Trophoblast cell (in vitro differentiated cells and primary cell): Measurements from ENCODE around the gene SMG6.

Experiments
- DNase-seq, 2 donors: peaks; one replicate each; pipeline ENCODE4 v3.0.0-alpha.2; 2016
- H2AFZ ChIP-seq: 2 replicates; pipeline ENCODE4 v1.6.1; 2013; ENCODE audit warnings: low read length, moderate library complexity, mild to moderate bottlenecking; ENCODE audit not compliant: insufficient read depth, poor library complexity
- H2AK5ac ChIP-seq: 2 replicates; pipeline ENCODE4 v1.6.1; 2013; ENCODE audit warnings: mild to moderate bottlenecking, low read length
- H2BK120ac ChIP-seq: 2 replicates; pipeline ENCODE4 v1.6.1; 2013; ENCODE audit warnings: low read length, mild to moderate bottlenecking, moderate library complexity; ENCODE audit not compliant: insufficient read depth, poor library complexity
- H2BK12ac ChIP-seq: 2 replicates; pipeline ENCODE4 v1.6.1; 2013; ENCODE audit warnings: mild to moderate bottlenecking, low read length, moderate library complexity
- H2BK5ac ChIP-seq: 2 replicates; pipeline ENCODE4 v1.6.1; 2013; ENCODE audit warnings: low read length, low read depth, moderate library complexity, mild to moderate bottlenecking; ENCODE audit not compliant: poor library complexity
- H3K14ac ChIP-seq: 2 replicates; pipeline ENCODE4 v1.6.1; 2013; ENCODE audit warnings: mild to moderate bottlenecking, low read length
- H3K18ac ChIP-seq: 2 replicates; pipeline ENCODE4 v1.6.1; 2013; ENCODE audit warnings: mild to moderate bottlenecking, low read length
- H3K23ac ChIP-seq: 2 replicates; pipeline ENCODE4 v1.6.1; 2013; ENCODE audit warnings: low read length
- H3K27ac ChIP-seq: 2 replicates; pipeline ENCODE4 v1.5.1; 2013; ENCODE audit warnings: low read depth, mild to moderate bottlenecking, inconsistent platforms, low read length, moderate library complexity
- H3K27me3 ChIP-seq: 2 replicates; pipeline ENCODE4 v1.6.1; 2013; ENCODE audit warnings: inconsistent platforms, mild to moderate bottlenecking, low read length, moderate library complexity; ENCODE audit not compliant: insufficient read depth
- H3K36me3 ChIP-seq, 2 experiments: 1 replicate in 1 of 2; 2 replicates in 1 of 2; pipeline ENCODE4 v1.6.1; 2013; ENCODE audit warnings: low read length in 2 of 2, mild to moderate bottlenecking in 2 of 2, moderate library complexity in 1 of 2; ENCODE audit not compliant: insufficient read depth in 2 of 2, control insufficient read depth in 1 of 2
- H3K4ac ChIP-seq: 2 replicates; pipeline ENCODE4 v1.6.1; 2013; ENCODE audit warnings: low read depth, mild to moderate bottlenecking, low read length, moderate library complexity
- H3K4me1 ChIP-seq, 2 experiments: 1 replicate in 1 of 2; 2 replicates in 1 of 2; pipeline ENCODE4 v1.6.1; 2013; ENCODE audit warnings: low read length in 2 of 2, mild to moderate bottlenecking in 2 of 2, moderate library complexity in 1 of 2; ENCODE audit not compliant: insufficient read depth in 2 of 2, control insufficient read depth in 1 of 2
- H3K4me2 ChIP-seq: 2 replicates; pipeline ENCODE4 v1.6.1; 2013; ENCODE audit warnings: inconsistent platforms, mild to moderate bottlenecking, low read length, moderate library complexity
- H3K4me3 ChIP-seq: 2 replicates; pipeline ENCODE4 v1.5.1; 2013; ENCODE audit warnings: mild to moderate bottlenecking, low read depth, low read length, inconsistent platforms
- H3K79me1 ChIP-seq: one replicate; pipeline ENCODE4 v1.6.1; 2013; ENCODE audit warnings: low read length
- H3K79me2 ChIP-seq: 2 replicates; pipeline ENCODE4 v1.6.1; 2013; ENCODE audit warnings: low read length, mild to moderate bottlenecking; ENCODE audit not compliant: control insufficient read depth, insufficient read depth, poor library complexity
- H3K9ac ChIP-seq: 2 replicates; pipeline ENCODE4 v1.6.1; 2013; ENCODE audit warnings: mild to moderate bottlenecking, low read length
- H3K9me3 ChIP-seq: 2 replicates; pipeline ENCODE4 v1.6.1; 2013; ENCODE audit warnings: low read depth, mild to moderate bottlenecking, control low read depth, inconsistent platforms, low read length; ENCODE audit not compliant: insufficient read depth
- H4K12ac ChIP-seq: 2 replicates; pipeline ENCODE4 v1.6.1; 2013; ENCODE audit warnings: low read depth, mild to moderate bottlenecking, low read length, moderate library complexity
- H4K8ac ChIP-seq: 2 replicates; pipeline ENCODE4 v1.6.1; 2013; ENCODE audit warnings: low read depth, mild to moderate bottlenecking, low read length, moderate library complexity
- H4K91ac ChIP-seq: one replicate; pipeline ENCODE4 v1.6.1; 2013; ENCODE audit warnings: low read depth, mild to moderate bottlenecking, low read length, moderate library complexity
- WGBS: extraction: QIAGEN DNeasy Blood & Tissue Kit; methylation state at CpG from one replicate; pipeline ENCODE4 v1.1.7; 2013; ENCODE audit warnings: missing lambda C conversion rate; ENCODE audit not compliant: insufficient read length, insufficient coverage; ENCODE audit errors: extremely low coverage; 5-methylcytosine and 5-hydroxymethylcytosine counted together

Gene SMG6

GRCh38 chr17:2239882-2240430 lies 63.6 kb downstream of the SMG6 start:
- peaks cover 0 to 2% of the 10 kb centered on the region in 2 experiments for H3K4me1 ChIP-seq
- H3K9ac ChIP-seq, result no peak overlapping the region
- H2BK120ac ChIP-seq, result no peak overlapping the region
- H3K23ac ChIP-seq, result no peak overlapping the region
- no peak overlapping the region for H2AFZ ChIP-seq
- no peak overlapping the region for H4K91ac ChIP-seq
- H2BK5ac ChIP-seq, result no peak overlapping the region
- no peak overlapping the region for H2AK5ac ChIP-seq
- H3K36me3 ChIP-seq, result peaks cover 10 to 21% of the 10 kb centered on the region in 2 experiments
- no peaks in the 10 kb centered on the region for H3K79me2 ChIP-seq
- H2BK12ac ChIP-seq, result no peak overlapping the region
- no peak overlapping the region for H3K14ac ChIP-seq
- H3K9me3 ChIP-seq, result no peaks in the 10 kb centered on the region
- H3K27ac ChIP-seq, result no peak overlapping the region
- H3K4me3 ChIP-seq, result no peak overlapping the region
- no peak overlapping the region for H3K18ac ChIP-seq
- no peaks in the 10 kb centered on the region for H3K27me3 ChIP-seq
- H4K8ac ChIP-seq, result no peak overlapping the region
- no CpG with 5 or more reads among the region's 10 CpGs for WGBS
- H3K4ac ChIP-seq, result no peak overlapping the region
- no peak overlapping the region for H3K4me2 ChIP-seq
- H3K79me1 ChIP-seq, result no peaks in the 10 kb centered on the region
- DNase-seq, result peak; percentile 63 to 69
- H4K12ac ChIP-seq, result no peak overlapping the region

- Histone ChIP-seq H2AK5ac (no peak overlapping the region), H2AFZ (no peak overlapping the region), H3K4me2 (no peak overlapping the region), H4K12ac (no peak overlapping the region), H4K91ac (no peak overlapping the region), H3K4me3 (no peak overlapping the region), H2BK12ac (no peak overlapping the region), H3K79me1 (no peaks in the 10 kb centered on the region), H3K23ac (no peak overlapping the region), H2BK5ac (no peak overlapping the region), H3K9me3 (no peaks in the 10 kb centered on the region), H3K18ac (no peak overlapping the region), H3K4ac (no peak overlapping the region), H3K79me2 (no peaks in the 10 kb centered on the region), H3K14ac (no peak overlapping the region), H3K36me3 (peaks cover 12 to 23% of the 10 kb centered on the region in 2 experiments), H3K27me3 (no peaks in the 10 kb centered on the region), H2BK120ac (no peak overlapping the region), H4K8ac (no peak overlapping the region), H3K4me1 (peaks cover 0 to 2% of the 10 kb centered on the region in 2 experiments), H3K27ac (no peak overlapping the region), H3K9ac (no peak overlapping the region)
- no peak for DNase-seq
- no CpG with 5 or more reads among the region's 2 CpGs for WGBS
These were observed 64.4 kb downstream of the SMG6 start for GRCh38 chr17:2239170-2239551.

GRCh38 chr17:2238432-2239169 lies 65.0 kb downstream of the SMG6 start:
- Histone ChIP-seq H4K12ac (no peak overlapping the region), H4K91ac (no peak overlapping the region), H2BK120ac (no peak overlapping the region), H3K79me1 (no peaks in the 10 kb centered on the region), H3K4me1 (peaks cover 2 to 4% of the 10 kb centered on the region in 2 experiments), H2BK5ac (no peak overlapping the region), H3K4me3 (no peak overlapping the region), H3K14ac (no peak overlapping the region), H3K9ac (no peak overlapping the region), H3K4me2 (no peak overlapping the region), H3K27ac (no peak overlapping the region), H3K79me2 (no peaks in the 10 kb centered on the region), H4K8ac (no peak overlapping the region), H3K23ac (no peak overlapping the region), H3K27me3 (no peaks in the 10 kb centered on the region), H3K9me3 (no peaks in the 10 kb centered on the region), H2AFZ (no peak overlapping the region), H3K18ac (no peak overlapping the region), H2BK12ac (no peak overlapping the region), H3K4ac (no peak overlapping the region), H2AK5ac (no peak overlapping the region), H3K36me3 (peaks cover 14 to 23% of the 10 kb centered on the region in 2 experiments)
- no peak for DNase-seq
- WGBS, result no CpG with 5 or more reads among the region's 15 CpGs

GRCh38 chr17:2237950-2238349 lies 65.6 kb downstream of the SMG6 start:
- Histone ChIP-seq H3K14ac (no peak overlapping the region), H3K9ac (no peak overlapping the region), H3K27ac (no peak overlapping the region), H2AFZ (no peak overlapping the region), H4K8ac (no peak overlapping the region), H2BK5ac (no peak overlapping the region), H3K79me1 (no peaks in the 10 kb centered on the region), H3K4me2 (no peak overlapping the region), H2AK5ac (no peak overlapping the region), H3K4ac (no peak overlapping the region), H3K36me3 (peaks cover 16 to 23% of the 10 kb centered on the region in 2 experiments), H3K9me3 (no peaks in the 10 kb centered on the region), H2BK120ac (no peak overlapping the region), H3K23ac (no peak overlapping the region), H3K79me2 (no peaks in the 10 kb centered on the region), H4K12ac (no peak overlapping the region), H3K27me3 (no peaks in the 10 kb centered on the region), H3K18ac (no peak overlapping the region), H2BK12ac (no peak overlapping the region), H3K4me1 (peaks cover 3 to 5% of the 10 kb centered on the region in 2 experiments), H4K91ac (no peak overlapping the region), H3K4me3 (no peak overlapping the region)
- WGBS, result no CpG with 5 or more reads among the region's 3 CpGs
- no peak for DNase-seq
